Measurements from ENCODE around the gene COL13A1. TPM values are rescaled to one million over a fixed set of nuclear protein-coding genes. Genes with fewer than 3 reads are reported as not detected.

The COL13A1 gene
- total RNA-seq: under 1 TPM in 1 of 5 experiments, not detected in 4; 0.88 TPM
- not detected for polyA plus RNA-seq
- total RNA-seq: not detected

DNA sequence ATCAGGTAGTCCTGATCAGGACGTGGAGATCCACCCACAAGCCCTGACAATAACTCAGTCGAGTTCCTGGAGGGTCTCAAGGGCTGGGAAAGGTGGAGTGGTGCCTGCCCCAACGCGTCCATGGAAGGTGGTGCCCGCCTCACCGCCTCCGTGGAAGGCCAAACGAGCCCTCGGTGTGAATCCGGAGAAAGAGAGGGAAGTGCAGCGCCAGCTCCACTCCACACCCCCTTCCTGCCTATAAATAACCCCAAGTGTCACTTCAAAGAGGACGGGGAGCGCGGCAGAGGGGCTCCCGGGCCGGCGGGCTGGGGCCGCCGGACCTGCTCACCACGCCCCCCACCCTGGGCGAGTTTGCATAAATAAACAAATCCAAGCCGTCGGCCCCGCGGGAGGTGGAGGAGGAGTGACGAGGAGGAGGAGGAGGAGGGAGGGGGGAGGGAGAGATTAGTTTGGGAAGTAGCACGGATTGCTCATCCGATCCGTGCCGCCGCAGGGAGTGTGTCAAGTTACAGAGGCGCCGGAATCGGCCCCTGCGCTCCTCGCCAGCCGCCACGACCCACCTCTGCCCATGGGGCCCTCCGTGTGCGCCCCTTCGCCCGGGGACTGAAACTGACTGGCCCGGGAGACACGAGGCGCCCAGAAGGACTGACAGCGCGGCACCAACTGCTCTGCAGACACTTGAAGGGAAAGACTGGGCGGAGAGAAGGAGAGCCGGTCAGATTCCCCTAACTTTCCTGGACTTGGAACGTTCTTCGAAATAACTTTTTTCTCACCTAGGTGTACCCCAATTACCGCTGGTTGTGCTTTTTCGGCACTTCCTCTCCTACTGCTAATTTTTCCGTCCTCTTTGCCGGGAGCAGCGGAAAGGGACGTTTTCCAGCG, at the start of gene COL13A1:
TSS of gene COL13A1 (plus strand) at position 473 of the 882 bp plus-strand sequence. CDS start 518 bp downstream, outside the sequence.
- no peak within 1 kb of the TSS for H3K27ac Mint-ChIP-seq
- no peaks in the 10 kb centered on the region for H3K9me3 Mint-ChIP-seq
- Histone ChIP-seq H3K4me1 (ENCODE audit: control insufficient read depth in 2 of 2, insufficient read depth in 2 of 2, low read length in 2 of 2) (no peaks in the 10 kb centered on the region), H3K27ac (ENCODE audit: low read depth, low read length) (no peak within 1 kb of the TSS), H3K4me3 (ENCODE audit: low read length) (no peak within 1 kb of the TSS), H3K36me3 (ENCODE audit: control insufficient read depth in 2 of 3, insufficient read depth in 3 of 3, low read length in 3 of 3) (no peaks in the 10 kb centered on the region), H3K9me3 (ENCODE audit: control insufficient read depth in 2 of 3, low read length in 3 of 3) (no peaks in the 10 kb centered on the region), H3K27me3 (ENCODE audit: control insufficient read depth in 2 of 2, insufficient read depth in 2 of 2, low read length in 2 of 2) (no peaks in the 10 kb centered on the region)
- H3K27me3 Mint-ChIP-seq: peaks cover 43 to 58% (median 53%) of the 10 kb centered on the region in 5 donors
- intact Hi-C loops (cut with micrococcal nuclease): loop anchor here (2.0 kb wide), 2 partner anchors 157 to 287 kb away; no protein-coding TSS in a partner anchor
- ATAC-seq (no peak), DNase-seq (no peak)
- CTCF ChIA-PET: no interaction called here
- POLR2A ChIA-PET: no interaction called here
- peak within 1 kb of the TSS; percentile 6 to 83 (median 54) for H3K4me3 Mint-ChIP-seq
- H3K4me1 Mint-ChIP-seq: peaks cover 3 to 15% (median 12%) of the 10 kb centered on the region in 7 donors
- no peaks in the 10 kb centered on the region for H3K36me3 Mint-ChIP-seq

- ATAC-seq: no peak
- no peaks in the 10 kb centered on the region for H3K9me3 Mint-ChIP-seq
- Histone ChIP-seq H3K27ac (ENCODE audit: low read depth, low read length) (no peak overlapping the region), H3K36me3 (ENCODE audit: control insufficient read depth in 2 of 3, insufficient read depth in 3 of 3, low read length in 3 of 3) (no peaks in the 10 kb centered on the region), H3K4me3 (ENCODE audit: low read length) (no peak overlapping the region), H3K27me3 (ENCODE audit: control insufficient read depth in 2 of 2, insufficient read depth in 2 of 2, low read length in 2 of 2) (no peaks in the 10 kb centered on the region), H3K9me3 (ENCODE audit: control insufficient read depth in 2 of 3, low read length in 3 of 3) (no peaks in the 10 kb centered on the region), H3K4me1 (ENCODE audit: control insufficient read depth in 2 of 2, insufficient read depth in 2 of 2, low read length in 2 of 2) (no peaks in the 10 kb centered on the region)
- CTCF ChIA-PET: no interaction called here
- no peak for DNase-seq
- H3K27ac Mint-ChIP-seq: no peak overlapping the region
- no peaks in the 10 kb centered on the region for H3K36me3 Mint-ChIP-seq
- H3K27me3 Mint-ChIP-seq: peaks cover 0 to 36% (median 10%) of the 10 kb centered on the region in 5 donors
- no peak overlapping the region for H3K4me3 Mint-ChIP-seq
- POLR2A ChIA-PET: no interaction called here
- H3K4me1 Mint-ChIP-seq: peaks cover 0 to 1% (median 0%) of the 10 kb centered on the region in 7 donors
- intact Hi-C loops (cut with micrococcal nuclease): no loop called here
These were observed 49.2 kb upstream of the COL13A1 start for GRCh38 chr10:69752479-69752878.

DNA sequence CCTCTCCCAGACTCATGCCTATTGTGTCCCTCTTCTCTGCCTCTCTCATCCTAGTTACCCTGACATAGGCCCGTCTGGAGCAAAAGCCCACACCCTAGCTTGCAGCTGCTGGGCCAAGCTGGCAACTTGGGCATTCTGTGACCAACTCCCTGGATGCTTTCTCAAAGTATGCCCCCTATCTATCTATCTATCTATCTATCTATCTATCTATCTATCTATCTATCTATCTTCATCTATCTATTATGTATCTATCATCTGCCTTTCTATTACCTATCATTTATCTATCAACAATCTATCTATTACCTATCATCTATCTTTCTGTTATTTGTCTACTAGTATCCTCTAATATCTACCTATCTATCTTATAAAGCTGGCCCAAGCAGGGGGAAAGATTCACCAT, 45.4 kb upstream of the COL13A1 start:
- peaks cover 0 to 25% (median 0%) of the 10 kb centered on the region in 5 donors for H3K27me3 Mint-ChIP-seq
- CTCF ChIA-PET: no interaction called here
- Histone ChIP-seq H3K27ac (ENCODE audit: low read depth, low read length) (no peak overlapping the region), H3K9me3 (ENCODE audit: control insufficient read depth in 2 of 3, low read length in 3 of 3) (no peaks in the 10 kb centered on the region), H3K4me1 (ENCODE audit: control insufficient read depth in 2 of 2, insufficient read depth in 2 of 2, low read length in 2 of 2) (no peaks in the 10 kb centered on the region), H3K4me3 (ENCODE audit: low read length) (no peak overlapping the region), H3K36me3 (ENCODE audit: control insufficient read depth in 2 of 3, insufficient read depth in 3 of 3, low read length in 3 of 3) (no peaks in the 10 kb centered on the region), H3K27me3 (ENCODE audit: control insufficient read depth in 2 of 2, insufficient read depth in 2 of 2, low read length in 2 of 2) (no peaks in the 10 kb centered on the region)
- peaks cover 0 to 1% (median 0%) of the 10 kb centered on the region in 7 donors for H3K4me1 Mint-ChIP-seq
- no peaks in the 10 kb centered on the region for H3K9me3 Mint-ChIP-seq
- no peak overlapping the region for H3K27ac Mint-ChIP-seq
- no peaks in the 10 kb centered on the region for H3K36me3 Mint-ChIP-seq
- intact Hi-C loops (cut with micrococcal nuclease): no loop called here
- DNase-seq (no peak), ATAC-seq (no peak)
- POLR2A ChIA-PET: no interaction called here
- no peak overlapping the region for H3K4me3 Mint-ChIP-seq

GRCh38 chr10:69757206-69757552, 44.5 kb upstream of the COL13A1 start:
- ChIA-PET POLR2A (no interaction called here), CTCF (no interaction called here)
- Histone ChIP-seq H3K9me3 (ENCODE audit: control insufficient read depth in 2 of 3, low read length in 3 of 3) (no peaks in the 10 kb centered on the region), H3K27ac (ENCODE audit: low read depth, low read length) (no peak overlapping the region), H3K4me3 (ENCODE audit: low read length) (no peak overlapping the region), H3K4me1 (ENCODE audit: control insufficient read depth in 2 of 2, insufficient read depth in 2 of 2, low read length in 2 of 2) (no peaks in the 10 kb centered on the region), H3K36me3 (ENCODE audit: control insufficient read depth in 2 of 3, insufficient read depth in 3 of 3, low read length in 3 of 3) (no peaks in the 10 kb centered on the region), H3K27me3 (ENCODE audit: control insufficient read depth in 2 of 2, insufficient read depth in 2 of 2, low read length in 2 of 2) (no peaks in the 10 kb centered on the region)
- Mint-ChIP-seq H3K9me3 (no peaks in the 10 kb centered on the region), H3K4me1 (peaks cover 0 to 1% (median 0%) of the 10 kb centered on the region in 7 donors), H3K36me3 (no peaks in the 10 kb centered on the region), H3K27ac (no peak overlapping the region), H3K4me3 (no peak overlapping the region), H3K27me3 (peaks cover 0 to 19% (median 5%) of the 10 kb centered on the region in 5 donors)
- intact Hi-C loops (cut with micrococcal nuclease): no loop called here
- DNase-seq: no peak
- no peak for ATAC-seq

DNA sequence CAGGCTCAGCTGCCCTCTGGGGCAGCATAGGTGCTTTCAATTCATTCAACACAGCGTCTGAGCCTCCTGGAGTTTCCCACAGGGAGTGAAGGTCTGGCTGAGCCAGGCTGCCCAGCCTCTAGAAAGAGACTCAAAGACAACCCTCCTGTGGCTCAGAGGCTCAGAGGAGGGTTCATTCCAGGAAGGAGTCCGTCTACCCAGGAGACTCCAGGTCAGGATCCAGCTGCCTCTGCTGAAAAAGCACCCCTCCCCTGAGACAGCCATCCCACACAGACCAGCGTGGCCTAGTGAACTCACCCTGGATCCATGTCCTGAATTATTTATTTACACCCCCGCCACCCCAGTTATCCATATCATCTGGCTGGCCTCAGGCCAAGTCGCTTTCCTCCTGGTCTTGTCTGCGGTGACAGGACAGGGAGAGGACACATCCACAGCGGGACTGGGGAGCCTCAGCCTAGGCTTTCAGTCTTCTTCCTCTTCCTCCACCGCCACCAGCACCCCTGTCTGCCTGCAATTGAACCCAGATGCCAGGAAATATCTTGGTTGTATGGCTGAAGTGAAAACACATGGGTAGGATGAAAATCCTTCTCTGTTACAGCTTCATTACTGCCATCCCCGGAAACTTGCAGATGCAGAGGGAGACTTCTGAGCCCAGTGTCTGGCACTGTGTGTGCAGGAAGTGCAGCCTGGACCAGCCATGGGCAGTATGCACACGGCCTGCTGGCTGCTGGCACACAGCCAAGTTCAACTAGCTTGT, 44.0 kb upstream of the COL13A1 start:
- no peak overlapping the region for H3K4me3 Mint-ChIP-seq
- intact Hi-C loops (cut with micrococcal nuclease): no loop called here
- Histone ChIP-seq H3K36me3 (ENCODE audit: control insufficient read depth in 2 of 3, insufficient read depth in 3 of 3, low read length in 3 of 3) (no peaks in the 10 kb centered on the region), H3K9me3 (ENCODE audit: control insufficient read depth in 2 of 3, low read length in 3 of 3) (no peaks in the 10 kb centered on the region), H3K27ac (ENCODE audit: low read depth, low read length) (no peak overlapping the region), H3K27me3 (ENCODE audit: control insufficient read depth in 2 of 2, insufficient read depth in 2 of 2, low read length in 2 of 2) (no peaks in the 10 kb centered on the region), H3K4me1 (ENCODE audit: control insufficient read depth in 2 of 2, insufficient read depth in 2 of 2, low read length in 2 of 2) (no peaks in the 10 kb centered on the region), H3K4me3 (ENCODE audit: low read length) (no peak overlapping the region)
- peaks cover 0 to 1% (median 0%) of the 10 kb centered on the region in 7 donors for H3K4me1 Mint-ChIP-seq
- POLR2A ChIA-PET: no interaction called here
- H3K9me3 Mint-ChIP-seq: no peaks in the 10 kb centered on the region
- no peak overlapping the region for H3K27ac Mint-ChIP-seq
- DNase-seq (no peak), ATAC-seq (no peak)
- H3K36me3 Mint-ChIP-seq: no peaks in the 10 kb centered on the region
- H3K27me3 Mint-ChIP-seq: peaks cover 0 to 22% (median 5%) of the 10 kb centered on the region in 5 donors
- CTCF ChIA-PET: interaction anchor here (0.6 kb wide), 1 partner anchor 1320 kb away, joined by 3 read pairs; no protein-coding TSS in a partner anchor

- ATAC-seq: no peak
- intact Hi-C loops (cut with micrococcal nuclease): no loop called here
- Mint-ChIP-seq H3K4me1 (peaks cover 0 to 1% (median 0%) of the 10 kb centered on the region in 7 donors), H3K36me3 (no peaks in the 10 kb centered on the region), H3K27me3 (peaks cover 0 to 22% (median 5%) of the 10 kb centered on the region in 5 donors), H3K9me3 (no peaks in the 10 kb centered on the region), H3K27ac (no peak overlapping the region), H3K4me3 (no peak overlapping the region)
- H3K4me1 ChIP-seq (ENCODE audit: control insufficient read depth in 2 of 2, insufficient read depth in 2 of 2, low read length in 2 of 2): no peaks in the 10 kb centered on the region
- no peak overlapping the region for H3K4me3 ChIP-seq (ENCODE audit: low read length)
- ChIA-PET CTCF (interaction anchor here (0.6 kb wide), 1 partner anchor 1321 kb away, joined by 3 read pairs; no protein-coding TSS in a partner anchor), POLR2A (no interaction called here)
- H3K27me3 ChIP-seq (ENCODE audit: control insufficient read depth in 2 of 2, insufficient read depth in 2 of 2, low read length in 2 of 2): no peaks in the 10 kb centered on the region
- no peak for DNase-seq
- no peak overlapping the region for H3K27ac ChIP-seq (ENCODE audit: low read depth, low read length)
- no peaks in the 10 kb centered on the region for H3K9me3 ChIP-seq (ENCODE audit: control insufficient read depth in 2 of 3, low read length in 3 of 3)
- H3K36me3 ChIP-seq (ENCODE audit: control insufficient read depth in 2 of 3, insufficient read depth in 3 of 3, low read length in 3 of 3): no peaks in the 10 kb centered on the region
These were observed 43.4 kb upstream of the COL13A1 start for GRCh38 chr10:69758310-69758728.
